Measurements from ENCODE around the gene NDUFS7. TPM values are rescaled to one million over a fixed set of nuclear protein-coding genes. Genes with fewer than 3 reads are reported as not detected.

The NDUFS7 gene
- total and polyA plus RNA-seq, 10 of the 15 experiments (the other 5 are each of a cell fraction or from before 2014, with no cell fraction given), result 5.1 to 282 (median 92.9) TPM

DNA sequence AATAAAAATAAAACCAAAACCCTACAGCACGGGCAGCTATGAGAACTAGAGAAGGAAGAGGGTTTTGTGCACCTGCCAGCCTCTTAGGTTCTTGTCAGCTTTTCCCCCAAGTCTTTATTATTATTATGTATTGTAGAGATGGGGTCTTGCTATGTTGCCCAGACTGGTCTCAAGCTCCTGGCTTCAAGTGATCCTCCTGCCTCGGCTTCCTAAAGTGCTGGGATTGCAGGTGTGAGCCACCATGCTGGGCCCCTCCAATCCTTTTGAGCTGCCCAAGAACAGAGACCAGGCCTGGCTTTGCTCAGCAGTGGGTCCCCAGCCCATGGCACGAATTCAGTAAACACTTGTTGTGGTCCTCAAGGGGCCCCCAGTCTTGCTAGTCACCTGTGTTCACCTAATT, 1.5 kb upstream of the NDUFS7 start (continued):
- no peak for TF ChIP-seq SKIL (IDR thresholded peaks at IDR 0.05; ENCODE audit: low read depth, poor library complexity, severe bottlenecking)
- TF ChIP-seq ATF7 (IDR thresholded peaks at IDR 0.05; ENCODE audit: low read depth), result no peak
- no peak for TF ChIP-seq ZNF622 (IDR thresholded peaks at IDR 0.05)
- TF ChIP-seq NFIC (IDR thresholded peaks at IDR 0.05; ENCODE audit: low read depth, low read length), result no peak

DNA sequence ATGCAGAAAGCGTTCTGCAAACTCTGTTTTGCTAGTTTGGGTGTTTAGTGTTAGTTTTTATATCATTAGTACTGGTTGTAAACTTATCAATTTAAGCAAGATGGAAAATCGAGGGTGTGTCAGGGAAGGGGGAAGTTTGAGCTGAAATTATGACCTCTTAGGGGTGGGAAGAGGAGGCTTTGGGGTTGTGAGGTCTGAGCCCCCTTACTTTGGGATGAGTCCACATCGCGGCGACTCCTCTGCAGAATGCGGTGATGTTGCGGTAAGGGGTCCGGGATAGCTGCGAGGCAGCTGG, 743 bp upstream of the NDUFS7 start:
- 2% methylated on average over 9 of the region's 9 CpGs for WGBS (ENCODE audit: insufficient coverage, insufficient replicate concordance, low lambda C conversion rate, missing lambda C conversion rate)
- Histone ChIP-seq H3K27ac (ENCODE audit: control insufficient read depth, insufficient read depth) (no peak overlapping the region), H3K9ac (ENCODE audit: control insufficient read depth, insufficient read depth, low read length) (no peak overlapping the region), H3K36me3 (ENCODE audit: control insufficient read depth in 2 of 2, insufficient read depth in 2 of 2, low read length in 1 of 2) (no peaks in the 10 kb centered on the region; a peak in 1 of 4 replicates), H3K4me3 (no peak overlapping the region), H3K27me3 (replicated peaks in 1 of 2; ENCODE audit: control insufficient read depth in 2 of 2, insufficient read depth in 2 of 2, low read length in 1 of 2) (no peaks in the 10 kb centered on the region), H3K79me2 (ENCODE audit: control insufficient read depth, insufficient read depth, low read length) (peaks cover 11% of the 10 kb centered on the region), H4K20me1 (ENCODE audit: control insufficient read depth, insufficient read depth) (no peaks in the 10 kb centered on the region), H3K4me1 (ENCODE audit: control insufficient read depth, insufficient read depth, low read length) (no peaks in the 10 kb centered on the region), H3K9me3 (replicated peaks; ENCODE audit: control insufficient read depth, insufficient read depth, low read length) (no peaks in the 10 kb centered on the region), H3K4me2 (ENCODE audit: control insufficient read depth, insufficient read depth) (no peak overlapping the region), H2AFZ (ENCODE audit: control insufficient read depth, low read depth, low read length) (no peak overlapping the region; the same call in 1 of the 2 replicates)
- CTCF ChIA-PET, result interaction anchor here (0.7 to 2.8 kb wide), 6 partner anchors 11 to 139 kb away, joined by 3 to 11 read pairs (median 6); no protein-coding TSS in a partner anchor
- TF ChIP-seq RCOR1 (conservative IDR thresholded peaks at IDR 0.05; ENCODE audit: low read depth, low read length) (no peak), EED (IDR thresholded peaks at IDR 0.05; ENCODE audit: low read depth) (peak; percentile 17), RUNX3 (IDR thresholded peaks at IDR 0.05; ENCODE audit: low read length) (peak; percentile 70)
- in situ Hi-C loops (cut with MboI), result no loop called here
- FAIRE-seq (no peak), ATAC-seq (no peak), DNase-seq (ENCODE audit: low read depth, low spot score) (no peak)
- POLR2A ChIA-PET, result interaction anchor here (0.9 to 1.1 kb wide), 2 partner anchors 23 to 29 kb away, joined by 4 to 7 read pairs; no protein-coding TSS in a partner anchor
- no TSS peak for BruUV-seq (replicated peaks)
- intact Hi-C loops (cut with micrococcal nuclease; ENCODE audit: unreplicated experiment), result loop anchor here (1.0 kb wide), 1 partner anchor 23 kb away; no protein-coding TSS in a partner anchor
- SMC1A ChIA-PET (ENCODE audit: uncharacterized antibody, unreplicated experiment), result interaction anchor here (0.9 kb wide), 3 partner anchors 18 to 139 kb away, joined by 3 to 6 read pairs (median 3); no protein-coding TSS in a partner anchor
- RAD21 ChIA-PET (ENCODE audit: unreplicated experiment), result interaction anchor here (0.6 to 1.0 kb wide), 8 partner anchors 28 to 1093 kb away, joined by 3 to 5 read pairs (median 4); partner anchors contain the start of genes C19orf25 and GADD45B

All from GM12878 (cell line).